Right atrium auricular region (tissue), 2 donors: ENCODE measurements around the gene NBPF3. TPM values are rescaled to one million over a fixed set of nuclear protein-coding genes. Genes with fewer than 3 reads are reported as not detected.
"Not testable (repeated sequence)": the region's sequence is repeated elsewhere in the genome, so short reads cannot be mapped to it uniquely, and the experiment has no call there.

Source experiments
- DNase-seq: peaks from one replicate; pipeline ENCODE4 v3.0.0-alpha.2; 2019; ENCODE audit warnings: low spot score
- H3K27ac ChIP-seq, 2 donors: fragments of 200-600 bp; sonication (generic); 1 replicate in 1 of 2; 2 replicates in 1 of 2; pipeline ENCODE4 v1.5.1; 2016 to 2019
- H3K27me3 ChIP-seq, 2 donors: fragments of 200-600 bp; sonication (generic); one replicate each; pipeline versions ENCODE4 v1.5.1 to v1.6.0; 2017 to 2019
- H3K36me3 ChIP-seq: fragments of 200-600 bp; sonication (generic); one replicate; pipeline ENCODE4 v1.5.1; 2016
- H3K4me1 ChIP-seq, 2 donors: fragments of 200-600 bp; sonication (generic); one replicate each; pipeline versions ENCODE4 v1.5.1 to v1.6.0; 2017 to 2019
- H3K4me3 ChIP-seq, 2 donors: fragments of 200-600 bp; sonication (generic); 1 replicate in 1 of 2; 2 replicates in 1 of 2; pipeline ENCODE4 v1.5.1; 2017 to 2019; ENCODE audit warnings: mild to moderate bottlenecking in 1 of 2, moderate library complexity in 1 of 2
- H3K9me3 ChIP-seq, 2 donors: fragments of 200-600 bp; sonication (generic); one replicate each; pipeline ENCODE4 v1.5.1; 2019
- total RNA-seq, 2 donors: library from RNA; depleted of rRNA; stranded (reverse); fragments of >200 nt; gene quantifications; one replicate each; pipeline ENCODE4 v1.1.0, GENCODE V29; 2016
- TF ChIP-seq, protein P1 (sequence below), 2 donors: fragments of 200-600 bp; sonication (generic); IDR thresholded peaks; one replicate each; pipeline ENCODE4 v1.5.1; 2019; ENCODE audit warnings: antibody characterized with exemption in 2 of 2

Gene NBPF3
- total RNA-seq, 2 donors from 2014 or later, result 4.8 to 8.1 TPM

DNA sequence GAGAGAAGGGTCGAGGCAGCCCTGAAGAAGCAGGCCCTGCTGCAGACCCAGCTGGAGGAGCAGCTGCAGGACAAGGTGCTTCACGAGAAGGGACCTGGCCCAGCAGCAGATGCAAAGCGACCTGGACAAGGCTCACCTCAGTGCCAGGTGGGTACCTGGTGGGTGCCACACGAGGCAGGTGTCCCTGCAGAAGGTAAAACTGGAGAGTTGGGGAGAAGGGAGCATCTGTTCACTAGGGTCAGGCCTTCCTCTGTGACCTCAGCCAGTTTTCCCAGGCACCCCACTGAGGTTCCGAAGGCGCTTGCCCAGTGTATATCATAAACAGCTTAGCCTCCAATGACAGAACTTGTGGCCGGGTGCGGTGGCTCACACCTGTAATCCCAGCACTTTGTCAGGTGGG lies 5.5 kb upstream of the NBPF3 start:
- no peak overlapping the region for H3K4me3 ChIP-seq
- DNase-seq, result no peak
- TF ChIP-seq, protein P1, sequence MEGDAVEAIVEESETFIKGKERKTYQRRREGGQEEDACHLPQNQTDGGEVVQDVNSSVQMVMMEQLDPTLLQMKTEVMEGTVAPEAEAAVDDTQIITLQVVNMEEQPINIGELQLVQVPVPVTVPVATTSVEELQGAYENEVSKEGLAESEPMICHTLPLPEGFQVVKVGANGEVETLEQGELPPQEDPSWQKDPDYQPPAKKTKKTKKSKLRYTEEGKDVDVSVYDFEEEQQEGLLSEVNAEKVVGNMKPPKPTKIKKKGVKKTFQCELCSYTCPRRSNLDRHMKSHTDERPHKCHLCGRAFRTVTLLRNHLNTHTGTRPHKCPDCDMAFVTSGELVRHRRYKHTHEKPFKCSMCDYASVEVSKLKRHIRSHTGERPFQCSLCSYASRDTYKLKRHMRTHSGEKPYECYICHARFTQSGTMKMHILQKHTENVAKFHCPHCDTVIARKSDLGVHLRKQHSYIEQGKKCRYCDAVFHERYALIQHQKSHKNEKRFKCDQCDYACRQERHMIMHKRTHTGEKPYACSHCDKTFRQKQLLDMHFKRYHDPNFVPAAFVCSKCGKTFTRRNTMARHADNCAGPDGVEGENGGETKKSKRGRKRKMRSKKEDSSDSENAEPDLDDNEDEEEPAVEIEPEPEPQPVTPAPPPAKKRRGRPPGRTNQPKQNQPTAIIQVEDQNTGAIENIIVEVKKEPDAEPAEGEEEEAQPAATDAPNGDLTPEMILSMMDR (IDR thresholded peaks at IDR 0.05), result no peak
- no peaks in the 10 kb centered on the region for H3K9me3 ChIP-seq
- H3K4me1 ChIP-seq, result peaks cover 0 to 6% of the 10 kb centered on the region in 2 donors
- no peak overlapping the region for H3K27ac ChIP-seq
- H3K27me3 ChIP-seq, result no peaks in the 10 kb centered on the region
- no peaks in the 10 kb centered on the region for H3K36me3 ChIP-seq

DNA sequence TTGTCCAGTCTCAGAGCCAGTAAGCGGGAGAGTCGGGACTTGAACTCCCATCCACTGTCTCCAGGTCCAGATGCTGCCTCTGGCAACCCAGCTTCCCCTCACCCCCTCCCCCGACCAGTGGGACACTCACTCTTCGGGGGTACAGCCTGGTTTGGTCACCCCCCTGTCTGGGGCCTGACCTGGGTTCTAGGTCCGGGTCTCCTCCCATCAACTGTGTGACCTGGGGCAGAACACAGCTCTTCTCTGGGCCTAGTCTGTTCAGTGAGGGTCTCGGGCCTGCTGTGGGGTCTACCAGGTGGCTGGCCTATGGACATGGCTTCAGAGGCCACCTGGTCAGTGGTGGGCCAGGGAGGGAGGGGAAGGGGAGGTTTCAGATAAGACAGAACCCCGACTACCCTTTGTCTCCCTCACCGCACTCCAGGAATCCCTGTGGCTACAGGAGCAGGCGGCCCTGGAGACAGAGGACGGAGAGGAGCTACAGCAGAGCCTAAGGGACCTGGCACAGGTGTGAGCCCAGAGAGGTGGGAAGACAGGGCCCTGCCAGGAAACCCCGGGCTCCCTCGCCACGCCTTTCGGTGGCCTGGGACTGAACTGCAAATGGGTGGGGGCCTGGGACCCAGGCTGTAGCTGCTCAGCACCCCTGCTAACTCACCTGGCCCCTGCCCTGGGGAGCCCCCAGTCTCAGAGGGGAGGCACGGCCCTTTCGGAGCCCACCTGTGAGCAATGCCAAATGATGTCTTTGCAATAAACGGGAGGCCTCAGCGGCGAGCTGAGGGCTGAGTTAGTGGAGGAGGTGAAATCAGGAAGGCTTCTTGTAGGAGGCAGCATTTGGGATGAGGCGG lies 4.1 kb upstream of the NBPF3 start:
- H3K27me3 ChIP-seq, result no peaks in the 10 kb centered on the region
- TF ChIP-seq, protein P1 (IDR thresholded peaks at IDR 0.05), result no peak
- H3K36me3 ChIP-seq, result no peaks in the 10 kb centered on the region
- peak overlapping the region in 1 of 2 donors; percentile 56 for H3K4me3 ChIP-seq
- no peak for DNase-seq
- H3K9me3 ChIP-seq, result no peaks in the 10 kb centered on the region
- no peak overlapping the region for H3K27ac ChIP-seq
- H3K4me1 ChIP-seq, result peaks cover 0 to 11% of the 10 kb centered on the region in 2 donors

DNA sequence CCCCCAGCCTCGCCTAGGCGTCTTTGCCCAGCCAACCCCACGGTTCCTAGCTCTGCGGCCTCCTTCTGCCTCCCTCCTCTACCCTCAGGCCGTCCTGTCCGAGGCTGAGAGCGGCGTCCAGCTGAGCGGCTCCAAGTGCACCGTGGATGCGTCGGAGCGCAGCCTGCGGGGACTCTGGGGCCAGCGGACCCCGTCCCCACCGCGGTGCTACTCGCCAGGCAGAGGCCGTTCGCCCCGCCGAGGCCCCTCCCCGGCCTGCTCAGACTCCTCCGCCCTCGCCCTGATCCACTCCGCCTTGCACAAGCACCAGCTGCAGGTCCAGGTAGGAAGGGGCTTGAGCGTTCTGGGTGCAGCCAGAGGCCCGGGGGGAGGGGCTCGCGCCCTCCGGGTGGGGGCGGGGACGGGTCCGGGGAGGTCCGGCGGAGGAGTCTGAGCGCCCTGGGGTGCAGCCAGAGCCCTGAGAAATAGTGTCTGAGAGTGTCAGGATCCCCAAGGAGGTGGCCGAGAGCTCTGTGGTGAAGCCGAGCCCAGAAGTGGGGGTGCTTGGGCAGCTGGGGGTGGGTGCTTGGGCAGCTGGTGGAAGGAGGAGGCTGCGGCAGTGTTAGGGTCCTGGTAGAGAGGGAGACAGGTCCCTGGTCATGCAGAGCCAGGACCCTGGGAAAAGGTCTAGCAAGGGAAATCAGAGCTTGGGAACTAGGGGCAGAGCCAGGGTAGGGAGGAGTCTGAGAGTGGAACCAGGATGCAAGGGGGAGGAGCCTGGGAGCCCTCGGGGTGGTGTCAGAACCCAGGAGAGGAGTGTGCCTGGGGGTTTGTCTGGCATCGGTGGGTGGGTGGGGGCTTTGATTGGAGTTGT lies 3.2 kb upstream of the NBPF3 start:
- Histone ChIP-seq H3K36me3 (no peaks in the 10 kb centered on the region), H3K4me1 (peaks cover 0 to 17% of the 10 kb centered on the region in 2 donors), H3K9me3 (no peaks in the 10 kb centered on the region), H3K27me3 (no peaks in the 10 kb centered on the region), H3K27ac (no peak overlapping the region), H3K4me3 (peak overlapping the region; percentile 35 to 56)
- TF ChIP-seq, protein P1 (IDR thresholded peaks at IDR 0.05), result no peak
- DNase-seq, result no peak

DNA sequence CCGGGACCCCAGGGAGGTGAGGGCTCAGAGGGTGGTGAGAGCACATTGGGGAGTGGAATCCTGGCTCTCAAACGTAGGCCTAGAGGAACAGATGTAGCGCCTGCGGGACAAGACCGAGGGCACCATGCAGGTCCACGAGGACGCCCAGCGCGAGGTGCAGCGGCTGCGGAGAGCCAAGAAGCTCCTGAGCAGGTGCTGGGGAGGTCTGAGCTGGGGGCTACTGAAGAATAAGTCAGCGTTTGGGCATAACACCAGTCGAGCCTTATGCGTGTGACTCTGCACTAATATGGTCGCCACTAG lies 2.6 kb upstream of the NBPF3 start:
- H3K9me3 ChIP-seq, result no peaks in the 10 kb centered on the region
- no peaks in the 10 kb centered on the region for H3K27me3 ChIP-seq
- TF ChIP-seq, protein P1 (IDR thresholded peaks at IDR 0.05), result no peak
- no peak for DNase-seq
- H3K36me3 ChIP-seq, result no peaks in the 10 kb centered on the region
- H3K4me3 ChIP-seq, result peak overlapping the region in 1 of 2 donors; percentile 56
- H3K27ac ChIP-seq, result no peak overlapping the region
- peaks cover 0 to 17% of the 10 kb centered on the region in 2 donors for H3K4me1 ChIP-seq

DNA sequence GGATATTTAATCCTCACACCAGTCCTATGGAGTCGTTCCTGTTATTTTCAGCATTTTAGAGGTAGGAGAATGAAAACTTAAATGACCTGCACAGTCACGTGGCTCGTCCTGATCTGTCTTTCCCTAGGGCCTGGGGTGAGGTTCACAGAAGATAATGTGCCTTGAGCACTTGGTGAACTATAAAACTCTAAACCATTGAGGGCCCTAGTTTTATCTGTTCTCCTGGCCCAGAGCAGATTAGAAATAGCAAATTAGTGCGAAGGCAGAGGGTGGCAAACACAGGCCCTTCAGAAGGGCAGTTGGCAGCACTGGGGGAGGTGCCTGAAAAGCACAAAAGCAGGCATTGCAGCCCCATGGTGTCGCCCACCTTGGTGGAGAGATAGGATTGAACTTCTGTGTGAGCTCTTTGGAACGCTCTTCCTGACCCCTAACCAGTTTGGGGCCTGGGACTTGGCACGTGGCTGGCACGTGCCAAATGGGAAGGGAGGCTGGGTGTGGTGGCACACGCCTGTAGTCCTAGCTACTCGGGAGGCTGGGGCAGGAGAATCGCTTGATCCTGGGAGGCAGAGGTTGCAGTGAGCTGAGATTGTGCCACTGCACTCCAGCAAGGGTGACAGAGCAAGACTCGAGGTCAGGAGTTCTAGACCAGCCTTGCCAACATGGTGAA lies 1.2 kb upstream of the NBPF3 start:
- DNase-seq, H3K4me3 ChIP-seq, H3K27me3 ChIP-seq, H3K36me3 ChIP-seq, H3K9me3 ChIP-seq, H3K27ac ChIP-seq: not testable (repeated sequence)
- H3K4me1 ChIP-seq, result peaks cover 0 to 17% of the 10 kb centered on the region in 2 donors

DNA sequence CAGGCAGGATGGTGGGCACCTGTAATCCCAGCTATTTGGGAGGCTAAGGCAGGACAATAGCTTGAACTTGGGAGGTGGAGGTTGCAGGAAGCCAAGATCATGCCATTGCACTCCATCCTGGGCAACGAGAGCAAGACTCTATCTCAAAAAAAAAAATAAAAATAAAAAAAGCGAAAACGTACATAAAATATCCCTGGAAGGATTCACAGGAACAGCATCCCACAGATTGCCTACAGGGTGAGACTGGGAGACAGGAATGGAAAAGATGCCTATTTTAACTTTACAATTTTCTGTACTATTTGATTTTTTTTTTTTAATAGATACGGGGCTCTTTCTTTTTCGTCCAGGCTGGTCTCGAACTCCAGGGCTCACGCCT lies 604 bp upstream of the NBPF3 start:
- DNase-seq, result no peak
- Histone ChIP-seq H3K9me3 (no peaks in the 10 kb centered on the region), H3K27me3 (no peaks in the 10 kb centered on the region), H3K4me3 (peak overlapping the region; percentile 70 to 76), H3K36me3 (no peaks in the 10 kb centered on the region), H3K27ac (peak overlapping the region; percentile 31 to 66), H3K4me1 (peaks cover 0 to 17% of the 10 kb centered on the region in 2 donors)
- TF ChIP-seq, protein P1 (IDR thresholded peaks at IDR 0.05), result no peak

DNA sequence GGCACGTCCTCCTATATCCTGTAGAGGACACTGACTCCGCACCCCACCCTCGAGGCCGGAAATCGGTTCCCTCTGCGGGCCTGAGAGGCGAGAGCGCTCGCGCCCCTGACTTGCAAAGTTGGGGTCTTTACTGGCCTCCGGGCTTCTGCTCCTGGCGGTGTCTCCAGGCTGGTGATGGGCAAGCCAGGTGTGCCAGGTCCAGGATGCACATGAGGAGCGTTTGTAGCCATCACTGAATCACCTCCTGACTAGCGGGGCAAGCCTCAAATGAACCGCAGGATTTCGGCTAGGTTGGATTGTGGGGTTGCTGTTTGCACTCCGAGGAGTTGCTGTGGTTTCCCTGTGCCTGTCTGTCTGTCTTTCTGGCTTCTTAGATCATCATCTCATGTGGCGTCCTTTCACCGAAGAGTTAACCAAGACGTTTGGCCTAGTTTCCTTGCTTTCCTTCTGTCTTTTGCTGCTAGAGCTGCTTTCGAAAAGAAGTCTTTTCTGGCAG lies 741 bp downstream of the NBPF3 start:
- Histone ChIP-seq H3K4me3 (peak overlapping the region; percentile 70 to 76), H3K4me1 (peaks cover 0 to 17% of the 10 kb centered on the region in 2 donors), H3K27ac (peak overlapping the region; percentile 31 to 66)
- not testable (repeated sequence) for H3K27me3 ChIP-seq, H3K36me3 ChIP-seq, DNase-seq, H3K9me3 ChIP-seq

DNA sequence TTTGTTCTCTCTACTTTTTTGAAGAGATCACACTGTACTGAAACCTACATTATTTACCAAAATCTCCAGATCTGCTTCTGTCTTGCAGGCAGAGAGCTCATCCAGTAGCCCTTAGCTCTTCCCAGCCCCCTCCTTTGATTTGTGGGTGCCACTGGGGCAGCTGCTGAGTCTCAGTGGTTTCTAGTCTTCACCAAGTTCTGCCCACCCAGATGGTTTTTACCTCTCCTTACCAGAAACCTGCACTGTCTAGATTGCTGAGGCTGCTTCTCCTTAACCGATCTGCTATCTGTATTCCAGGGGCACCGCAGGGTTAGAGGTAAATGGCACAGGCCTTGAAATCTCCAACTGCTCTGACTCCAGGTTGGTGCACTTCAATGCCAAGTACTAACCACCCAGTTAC lies 6.7 kb downstream of the NBPF3 start:
- not testable (repeated sequence) for H3K4me3 ChIP-seq, DNase-seq, H3K27ac ChIP-seq, H3K9me3 ChIP-seq, H3K36me3 ChIP-seq, H3K27me3 ChIP-seq, H3K4me1 ChIP-seq
